Osteoblast (primary cell): ENCODE measurements around the gene LMAN1L. TPM values are rescaled to one million over a fixed set of nuclear protein-coding genes. Genes with fewer than 3 reads are reported as not detected.

Source experiments
- DNase-seq: peaks from one replicate; pipeline ENCODE4 v3.0.0; 2011; ENCODE audit warnings: low spot score, mixed read lengths; ENCODE audit not compliant: insufficient read length; ENCODE audit errors: missing footprints
- H2AFZ ChIP-seq: 2 replicates; pipeline ENCODE4 v1.6.0; 2011; ENCODE audit warnings: mild to moderate bottlenecking, low read length
- H3K27ac ChIP-seq: 2 replicates; pipeline ENCODE4 v1.5.1; 2011; ENCODE audit warnings: mild to moderate bottlenecking, low read depth, low read length, moderate library complexity
- H3K27me3 ChIP-seq: 2 replicates; pipeline ENCODE4 v1.6.0; 2012; ENCODE audit warnings: mild to moderate bottlenecking, control low read depth, inconsistent platforms, low read length, moderate library complexity; ENCODE audit not compliant: insufficient read depth
- H3K36me3 ChIP-seq: 2 replicates; pipeline ENCODE4 v1.5.1; 2011; ENCODE audit warnings: mild to moderate bottlenecking, low read length, control low read depth, moderate library complexity; ENCODE audit not compliant: insufficient read depth
- H3K4me1 ChIP-seq: 2 replicates; pipeline ENCODE4 v1.5.1; 2011; ENCODE audit warnings: mild to moderate bottlenecking, low read length, control low read depth, moderate library complexity; ENCODE audit not compliant: insufficient read depth
- H3K4me2 ChIP-seq: 2 replicates; pipeline ENCODE4 v1.6.0; 2011; ENCODE audit warnings: mild to moderate bottlenecking, low read length; ENCODE audit not compliant: insufficient read depth
- H3K4me3 ChIP-seq: fragments of 200-600 bp; sonication (generic); 3 replicates; pipeline ENCODE4 v1.5.1; 2012; ENCODE audit warnings: mild to moderate bottlenecking, low read length, inconsistent platforms; ENCODE audit not compliant: insufficient read depth
- H3K79me2 ChIP-seq: 2 replicates; pipeline ENCODE4 v1.6.0; 2012; ENCODE audit warnings: mild to moderate bottlenecking, low read length, control low read depth, inconsistent platforms; ENCODE audit not compliant: insufficient read depth
- H3K9me3 ChIP-seq: 2 replicates; pipeline ENCODE4 v1.5.1; 2011; ENCODE audit warnings: low read depth, low read length, control low read depth
- H4K20me1 ChIP-seq: 2 replicates; pipeline ENCODE4 v1.6.0; 2012; ENCODE audit warnings: mild to moderate bottlenecking, low read length, control low read depth; ENCODE audit not compliant: insufficient read depth
- total RNA-seq: library from RNA; depleted of rRNA; stranded (reverse); fragments of >200 nt; gene quantifications from 2 replicates; pipeline ENCODE4 v1.2.3, GENCODE V29; 2012
- TF ChIP-seq, protein P1 (sequence below): IDR thresholded peaks from 2 replicates; pipeline ENCODE4 v1.5.1; 2011; ENCODE audit warnings: mild to moderate bottlenecking, low read depth, low read length, moderate library complexity; ENCODE audit errors: extremely low read depth

Gene LMAN1L
- total RNA-seq, 1 donor = not detected

DNA sequence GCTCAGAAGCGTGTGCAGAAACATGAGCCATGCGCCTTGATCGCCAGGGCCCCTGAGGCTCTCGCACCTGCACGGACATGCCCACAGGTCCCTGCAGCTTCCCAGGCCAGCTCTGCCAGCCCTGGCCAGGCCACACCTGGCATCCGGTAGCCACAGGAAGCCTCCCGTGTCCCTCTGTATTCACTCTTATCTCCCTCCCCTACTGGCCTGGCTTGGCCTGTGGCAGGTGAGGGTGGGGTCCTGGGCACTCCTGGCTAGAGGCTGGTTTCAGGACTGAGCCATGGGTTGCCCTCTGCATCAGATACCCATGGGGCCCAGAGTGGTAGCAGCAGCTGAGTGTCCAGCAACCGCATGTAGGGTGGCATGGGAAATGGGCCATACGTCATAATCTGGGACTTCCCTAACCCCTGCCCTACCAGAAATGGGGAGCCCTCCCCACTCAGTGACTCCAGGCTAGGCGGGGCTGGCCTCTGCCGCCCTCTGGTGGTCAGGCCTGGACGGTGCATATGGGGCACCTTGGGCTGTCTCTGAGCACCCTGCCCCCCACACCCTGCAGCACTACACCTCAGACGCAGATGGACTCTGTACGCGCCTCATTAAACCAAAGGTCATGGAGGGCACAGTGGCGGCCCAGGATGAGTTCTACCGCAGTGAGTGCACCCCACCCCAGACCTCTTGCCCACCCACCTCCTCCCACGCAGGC is 12.6 kb upstream of the LMAN1L start:
- no peak overlapping the region for H2AFZ ChIP-seq
- peak; percentile 98 for DNase-seq
- TF ChIP-seq, protein P1, sequence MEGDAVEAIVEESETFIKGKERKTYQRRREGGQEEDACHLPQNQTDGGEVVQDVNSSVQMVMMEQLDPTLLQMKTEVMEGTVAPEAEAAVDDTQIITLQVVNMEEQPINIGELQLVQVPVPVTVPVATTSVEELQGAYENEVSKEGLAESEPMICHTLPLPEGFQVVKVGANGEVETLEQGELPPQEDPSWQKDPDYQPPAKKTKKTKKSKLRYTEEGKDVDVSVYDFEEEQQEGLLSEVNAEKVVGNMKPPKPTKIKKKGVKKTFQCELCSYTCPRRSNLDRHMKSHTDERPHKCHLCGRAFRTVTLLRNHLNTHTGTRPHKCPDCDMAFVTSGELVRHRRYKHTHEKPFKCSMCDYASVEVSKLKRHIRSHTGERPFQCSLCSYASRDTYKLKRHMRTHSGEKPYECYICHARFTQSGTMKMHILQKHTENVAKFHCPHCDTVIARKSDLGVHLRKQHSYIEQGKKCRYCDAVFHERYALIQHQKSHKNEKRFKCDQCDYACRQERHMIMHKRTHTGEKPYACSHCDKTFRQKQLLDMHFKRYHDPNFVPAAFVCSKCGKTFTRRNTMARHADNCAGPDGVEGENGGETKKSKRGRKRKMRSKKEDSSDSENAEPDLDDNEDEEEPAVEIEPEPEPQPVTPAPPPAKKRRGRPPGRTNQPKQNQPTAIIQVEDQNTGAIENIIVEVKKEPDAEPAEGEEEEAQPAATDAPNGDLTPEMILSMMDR = peak; percentile 90
- peaks cover 39% of the 10 kb centered on the region for H4K20me1 ChIP-seq
- H3K4me1 ChIP-seq = peaks cover 3% of the 10 kb centered on the region
- no peaks in the 10 kb centered on the region for H3K9me3 ChIP-seq
- H3K4me3 ChIP-seq = no peak overlapping the region
- H3K27me3 ChIP-seq = no peaks in the 10 kb centered on the region
- peaks cover 46% of the 10 kb centered on the region for H3K36me3 ChIP-seq
- H3K4me2 ChIP-seq = no peak overlapping the region
- H3K27ac ChIP-seq = peak overlapping the region; percentile 43
- peaks cover 49% of the 10 kb centered on the region for H3K79me2 ChIP-seq

DNA sequence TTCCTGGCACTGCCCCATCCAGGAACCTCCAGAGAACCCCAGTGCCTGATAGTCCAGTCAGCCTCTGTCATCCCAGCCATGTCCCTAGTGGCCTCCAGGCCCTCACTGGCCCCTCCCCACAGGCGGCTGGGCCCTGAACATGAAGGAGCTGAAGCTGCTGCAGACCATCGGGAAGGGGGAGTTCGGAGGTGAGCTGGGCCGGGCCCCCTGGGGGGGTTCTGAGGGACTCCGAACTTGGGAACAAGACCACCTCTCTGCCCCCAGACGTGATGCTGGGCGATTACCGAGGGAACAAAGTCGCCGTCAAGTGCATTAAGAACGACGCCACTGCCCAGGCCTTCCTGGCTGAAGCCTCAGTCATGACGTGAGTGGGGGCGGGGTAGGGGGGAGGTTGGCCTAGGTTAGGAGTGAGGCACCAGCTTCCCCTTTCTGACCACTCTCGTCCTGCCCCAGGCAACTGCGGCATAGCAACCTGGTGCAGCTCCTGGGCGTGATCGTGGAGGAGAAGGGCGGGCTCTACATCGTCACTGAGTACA is 12.0 kb upstream of the LMAN1L start:
- Histone ChIP-seq H2AFZ (no peak overlapping the region), H3K27ac (no peak overlapping the region), H3K27me3 (no peaks in the 10 kb centered on the region), H3K4me1 (peaks cover 3% of the 10 kb centered on the region), H3K36me3 (peaks cover 46% of the 10 kb centered on the region), H4K20me1 (peaks cover 35% of the 10 kb centered on the region), H3K4me2 (no peak overlapping the region), H3K79me2 (peaks cover 43% of the 10 kb centered on the region), H3K9me3 (no peaks in the 10 kb centered on the region), H3K4me3 (no peak overlapping the region)
- DNase-seq = no peak
- TF ChIP-seq, protein P1 = no peak

DNA sequence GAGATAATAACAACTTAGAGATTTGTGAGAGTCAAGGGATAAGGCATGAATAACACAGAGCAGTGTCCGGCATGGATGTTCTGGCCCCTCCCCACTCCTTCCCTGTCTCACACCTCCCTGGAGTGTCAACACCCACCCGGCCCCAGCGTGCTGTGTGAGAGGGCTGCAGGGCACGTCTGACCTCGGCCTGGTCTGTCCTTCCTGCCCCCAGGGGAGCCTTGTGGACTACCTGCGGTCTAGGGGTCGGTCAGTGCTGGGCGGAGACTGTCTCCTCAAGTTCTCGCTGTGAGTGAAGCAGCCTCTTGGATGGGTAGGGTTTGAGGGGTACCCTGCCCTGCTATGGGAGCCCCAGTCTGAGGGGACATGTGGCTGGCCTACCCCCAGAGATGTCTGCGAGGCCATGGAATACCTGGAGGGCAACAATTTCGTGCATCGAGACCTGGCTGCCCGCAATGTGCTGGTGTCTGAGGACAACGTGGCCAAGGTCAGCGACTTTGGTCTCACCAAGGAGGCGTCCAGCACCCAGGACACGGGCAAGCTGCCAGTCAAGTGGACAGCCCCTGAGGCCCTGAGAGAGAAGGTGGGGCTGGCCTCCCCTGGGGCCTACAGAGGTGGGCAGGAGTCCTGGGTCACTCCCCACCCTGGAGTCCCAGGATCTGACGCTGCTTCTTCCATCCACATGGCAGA is 11.2 kb upstream of the LMAN1L start:
- peaks cover 29% of the 10 kb centered on the region for H4K20me1 ChIP-seq
- no peak overlapping the region for H2AFZ ChIP-seq
- peaks cover 46% of the 10 kb centered on the region for H3K36me3 ChIP-seq
- H3K27me3 ChIP-seq = no peaks in the 10 kb centered on the region
- TF ChIP-seq, protein P1 = no peak
- H3K4me2 ChIP-seq = no peak overlapping the region
- H3K27ac ChIP-seq = no peak overlapping the region
- no peaks in the 10 kb centered on the region for H3K9me3 ChIP-seq
- no peak for DNase-seq
- H3K79me2 ChIP-seq = peaks cover 36% of the 10 kb centered on the region
- H3K4me1 ChIP-seq = peaks cover 3% of the 10 kb centered on the region
- H3K4me3 ChIP-seq = no peak overlapping the region

- Histone ChIP-seq H3K4me1 (peaks cover 3% of the 10 kb centered on the region), H3K36me3 (peaks cover 46% of the 10 kb centered on the region), H3K4me3 (no peak overlapping the region), H3K79me2 (peaks cover 28% of the 10 kb centered on the region), H3K4me2 (no peak overlapping the region), H3K9me3 (no peaks in the 10 kb centered on the region), H4K20me1 (peaks cover 25% of the 10 kb centered on the region), H3K27me3 (no peaks in the 10 kb centered on the region), H3K27ac (no peak overlapping the region), H2AFZ (no peak overlapping the region)
- DNase-seq = no peak
- TF ChIP-seq, protein P1 = no peak
Measured at GRCh38 chr15:74802290-74802689, 10.3 kb upstream of the LMAN1L start.
